Fibroblast of lung (primary cell): Measurements from ENCODE around the gene DCLK2. TPM values are rescaled to one million over a fixed set of nuclear protein-coding genes. Genes with fewer than 3 reads are reported as not detected.

ENCODE experiments used
- DNase-seq, 2 donors: peaks; one replicate each; pipeline versions ENCODE4 v3.0.0 to v3.0.0-alpha.2; 2010; ENCODE audit warnings: low read depth in 2 of 2
- H2AFZ ChIP-seq: 2 replicates; pipeline ENCODE4 v1.5.1; 2012; ENCODE audit warnings: low read length, control low read depth, inconsistent platforms
- H3K27ac ChIP-seq: 2 replicates; pipeline ENCODE4 v1.5.1; 2011; ENCODE audit warnings: low read length, control low read depth; ENCODE audit not compliant: insufficient read depth
- H3K27me3 ChIP-seq: 2 replicates; pipeline ENCODE4 v1.5.1; 2011; ENCODE audit warnings: mild to moderate bottlenecking, low read length; ENCODE audit not compliant: control insufficient read depth, insufficient read depth
- H3K36me3 ChIP-seq: 2 replicates; pipeline ENCODE4 v1.5.1; 2011; ENCODE audit warnings: low read length; ENCODE audit not compliant: control insufficient read depth, insufficient read depth
- H3K4me1 ChIP-seq: 2 replicates; pipeline ENCODE4 v1.5.1; 2011; ENCODE audit warnings: low read length; ENCODE audit not compliant: control insufficient read depth, insufficient read depth; ENCODE audit errors: extremely low read depth
- H3K4me2 ChIP-seq: 2 replicates; pipeline ENCODE4 v1.5.1; 2011; ENCODE audit warnings: low read length, control low read depth; ENCODE audit not compliant: insufficient read depth; ENCODE audit errors: extremely low read depth
- H3K4me3 ChIP-seq, 4 experiments: fragments of 200-600 bp in 1 of 4; sonication (generic) in 1 of 4; replicated peaks in 1 of 4; 2 replicates each; pipeline ENCODE4 v1.5.1; 2011 to 2016; ENCODE audit warnings: low read length in 4 of 4, low read depth in 3 of 4, mild to moderate bottlenecking in 3 of 4, control low read depth in 2 of 4, inconsistent platforms in 1 of 4, mixed read lengths in 1 of 4; ENCODE audit not compliant: insufficient read depth in 1 of 4; ENCODE audit errors: control extremely low read depth in 1 of 4
- H3K79me2 ChIP-seq: 2 replicates; pipeline ENCODE4 v1.5.1; 2012; ENCODE audit warnings: mild to moderate bottlenecking, low read length, inconsistent platforms; ENCODE audit not compliant: control insufficient read depth, insufficient read depth
- H3K9ac ChIP-seq: 2 replicates; pipeline ENCODE4 v1.5.1; 2011; ENCODE audit warnings: mild to moderate bottlenecking, low read length, control low read depth; ENCODE audit not compliant: insufficient read depth
- H3K9me3 ChIP-seq: 2 replicates; pipeline ENCODE4 v1.5.1; 2012; ENCODE audit warnings: low read depth, low read length; ENCODE audit not compliant: control insufficient read depth, insufficient read depth
- H4K20me1 ChIP-seq: 2 replicates; pipeline ENCODE4 v1.5.1; 2011; ENCODE audit warnings: low read length; ENCODE audit not compliant: control insufficient read depth, insufficient read depth; ENCODE audit errors: extremely low read depth
- CTCF ChIP-seq, 2 donors: IDR thresholded peaks in 1 of 2; conservative IDR thresholded peaks in 1 of 2; 1 replicate in 1 of 2; 2 replicates in 1 of 2; pipeline ENCODE4 v1.5.1; 2011 to 2012; ENCODE audit warnings: low read length in 2 of 2, control low read depth in 1 of 2, inconsistent platforms in 1 of 2, low read depth in 1 of 2, mild to moderate bottlenecking in 1 of 2
- EZH2 ChIP-seq: IDR thresholded peaks from 2 replicates; pipeline ENCODE4 v1.5.1; 2012; ENCODE audit warnings: low read length, control low read depth, mild to moderate bottlenecking; ENCODE audit errors: missing control alignments
- polyA plus RNA-seq, 2 donors: library from polyadenylated mRNA; depleted of rRNA in 1 of 2; stranded (reverse) in 1 of 2; unstranded in 1 of 2; fragments of >200 nt; gene quantifications; 2 replicates each; pipeline ENCODE4 v1.2.1, GENCODE V29; 2011 to 2012; ENCODE audit warnings: missing spikeins in 1 of 2
- total RNA-seq: library from RNA; depleted of rRNA; stranded (reverse); fragments of >200 nt; gene quantifications from 2 replicates; pipeline ENCODE4 v1.2.1, GENCODE V29; 2014

DCLK2 gene
- total and polyA plus RNA-seq, 2 donors (not counting 1 experiment from before 2014, with no cell fraction given): 3.8 to 14.0 TPM

DNA sequence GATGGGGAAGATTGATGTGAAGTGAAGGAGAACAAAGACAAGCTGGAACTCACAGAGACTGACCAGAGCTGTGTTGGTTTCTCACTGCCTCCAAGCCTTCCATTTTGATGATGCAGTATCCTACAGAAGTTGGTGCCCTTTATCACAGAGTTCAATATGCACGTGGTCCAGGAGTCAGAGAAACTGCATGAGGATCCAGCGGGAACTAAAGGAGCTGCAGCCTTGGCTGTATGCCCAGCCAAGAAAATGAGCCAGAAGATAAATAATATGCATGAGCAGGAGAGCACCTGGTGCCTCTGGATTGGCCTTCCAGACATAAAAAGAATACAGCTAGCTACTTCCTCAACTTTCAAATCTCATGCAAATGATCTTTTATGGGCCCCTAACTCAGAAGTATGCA, 44.3 kb upstream of the DCLK2 start:
- Histone ChIP-seq H3K27ac (no peak overlapping the region), H3K4me1 (no peaks in the 10 kb centered on the region), H3K79me2 (no peaks in the 10 kb centered on the region), H3K27me3 (no peaks in the 10 kb centered on the region), H3K4me3 (no peak overlapping the region), H3K9ac (no peak overlapping the region), H2AFZ (no peak overlapping the region), H4K20me1 (no peaks in the 10 kb centered on the region), H3K4me2 (no peak overlapping the region), H3K9me3 (no peaks in the 10 kb centered on the region), H3K36me3 (no peaks in the 10 kb centered on the region)
- TF ChIP-seq EZH2 (no peak), CTCF (conservative IDR thresholded peaks at IDR 0.05 in 1 of 2, IDR thresholded peaks at IDR 0.05 in 1 of 2; ENCODE audit: low read depth in 1 of 2, low read length in 2 of 2) (no peak)
- DNase-seq: peak; percentile 69 to 75

GRCh38 chr4:150037251-150037856, 40.9 kb upstream of the DCLK2 start:
- TF ChIP-seq EZH2: no peak
- TF ChIP-seq CTCF (conservative IDR thresholded peaks at IDR 0.05 in 1 of 2, IDR thresholded peaks at IDR 0.05 in 1 of 2; ENCODE audit: low read depth in 1 of 2, low read length in 2 of 2): no peak
- no peaks in the 10 kb centered on the region for H4K20me1 ChIP-seq
- H2AFZ ChIP-seq: no peak overlapping the region
- no peaks in the 10 kb centered on the region for H3K36me3 ChIP-seq
- H3K9me3 ChIP-seq: no peaks in the 10 kb centered on the region
- H3K4me1 ChIP-seq: no peaks in the 10 kb centered on the region
- no peak overlapping the region for H3K4me2 ChIP-seq
- H3K4me3 ChIP-seq: no peak overlapping the region
- no peak overlapping the region for H3K9ac ChIP-seq
- no peaks in the 10 kb centered on the region for H3K79me2 ChIP-seq
- peaks cover 4% of the 10 kb centered on the region for H3K27me3 ChIP-seq
- no peak for DNase-seq
- no peak overlapping the region for H3K27ac ChIP-seq

- no peak overlapping the region for H3K4me3 ChIP-seq
- no peak for DNase-seq
- TF ChIP-seq CTCF (conservative IDR thresholded peaks at IDR 0.05 in 1 of 2, IDR thresholded peaks at IDR 0.05 in 1 of 2; ENCODE audit: low read depth in 1 of 2, low read length in 2 of 2): no peak
- no peak for TF ChIP-seq EZH2
- H3K9ac ChIP-seq: no peak overlapping the region
- no peak overlapping the region for H2AFZ ChIP-seq
- no peaks in the 10 kb centered on the region for H3K36me3 ChIP-seq
- H4K20me1 ChIP-seq: no peaks in the 10 kb centered on the region
- no peaks in the 10 kb centered on the region for H3K9me3 ChIP-seq
- no peak overlapping the region for H3K27ac ChIP-seq
- H3K4me2 ChIP-seq: no peak overlapping the region
- peaks cover 4% of the 10 kb centered on the region for H3K27me3 ChIP-seq
- H3K79me2 ChIP-seq: no peaks in the 10 kb centered on the region
- no peaks in the 10 kb centered on the region for H3K4me1 ChIP-seq
These were observed 39.7 kb upstream of the DCLK2 start for GRCh38 chr4:150038335-150039076.
